ENCODE results near the gene RRP12. TPM values are rescaled to one million over a fixed set of nuclear protein-coding genes. Genes with fewer than 3 reads are reported as not detected.

RRP12 gene
- total RNA-seq, 2 donors from 2014 or later = 11.5 to 30.4 TPM

DNA sequence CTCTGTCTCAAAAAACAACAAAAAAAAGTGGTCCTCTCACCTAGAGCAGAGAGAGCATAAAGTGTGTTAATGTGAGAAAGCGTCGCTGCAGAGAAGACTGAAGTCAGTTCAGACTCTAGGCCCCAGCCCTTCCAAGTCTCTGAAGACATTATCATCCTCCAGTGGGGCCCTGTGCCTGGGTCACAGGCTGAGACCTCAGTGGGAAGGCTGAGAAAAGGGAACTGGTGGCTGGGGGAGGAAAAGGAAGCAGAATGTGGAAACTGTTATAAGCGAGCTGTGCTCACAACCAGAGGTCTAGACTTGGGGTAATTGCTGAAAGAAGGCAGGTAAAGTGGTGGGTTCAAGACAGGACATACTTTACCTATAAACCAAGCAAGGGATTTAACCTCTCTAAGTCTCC is 4.9 kb upstream of the RRP12 start:
- H3K36me3 ChIP-seq = no peaks in the 10 kb centered on the region
- intact Hi-C loops (cut with DNase I) = no loop called here
- H3K27ac ChIP-seq = no peak overlapping the region
- H3K9ac ChIP-seq (ENCODE audit: low read depth in 2 of 2, low read length in 2 of 2) = no peak overlapping the region
- no peaks in the 10 kb centered on the region for H3K27me3 ChIP-seq
- DNase-seq = no peak
- no peaks in the 10 kb centered on the region for H3K9me3 ChIP-seq
- TF ChIP-seq, protein P1, sequence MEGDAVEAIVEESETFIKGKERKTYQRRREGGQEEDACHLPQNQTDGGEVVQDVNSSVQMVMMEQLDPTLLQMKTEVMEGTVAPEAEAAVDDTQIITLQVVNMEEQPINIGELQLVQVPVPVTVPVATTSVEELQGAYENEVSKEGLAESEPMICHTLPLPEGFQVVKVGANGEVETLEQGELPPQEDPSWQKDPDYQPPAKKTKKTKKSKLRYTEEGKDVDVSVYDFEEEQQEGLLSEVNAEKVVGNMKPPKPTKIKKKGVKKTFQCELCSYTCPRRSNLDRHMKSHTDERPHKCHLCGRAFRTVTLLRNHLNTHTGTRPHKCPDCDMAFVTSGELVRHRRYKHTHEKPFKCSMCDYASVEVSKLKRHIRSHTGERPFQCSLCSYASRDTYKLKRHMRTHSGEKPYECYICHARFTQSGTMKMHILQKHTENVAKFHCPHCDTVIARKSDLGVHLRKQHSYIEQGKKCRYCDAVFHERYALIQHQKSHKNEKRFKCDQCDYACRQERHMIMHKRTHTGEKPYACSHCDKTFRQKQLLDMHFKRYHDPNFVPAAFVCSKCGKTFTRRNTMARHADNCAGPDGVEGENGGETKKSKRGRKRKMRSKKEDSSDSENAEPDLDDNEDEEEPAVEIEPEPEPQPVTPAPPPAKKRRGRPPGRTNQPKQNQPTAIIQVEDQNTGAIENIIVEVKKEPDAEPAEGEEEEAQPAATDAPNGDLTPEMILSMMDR (IDR thresholded peaks at IDR 0.05) = no peak
- no peaks in the 10 kb centered on the region for H3K4me1 ChIP-seq
- no peak overlapping the region for H3K4me3 ChIP-seq

DNA sequence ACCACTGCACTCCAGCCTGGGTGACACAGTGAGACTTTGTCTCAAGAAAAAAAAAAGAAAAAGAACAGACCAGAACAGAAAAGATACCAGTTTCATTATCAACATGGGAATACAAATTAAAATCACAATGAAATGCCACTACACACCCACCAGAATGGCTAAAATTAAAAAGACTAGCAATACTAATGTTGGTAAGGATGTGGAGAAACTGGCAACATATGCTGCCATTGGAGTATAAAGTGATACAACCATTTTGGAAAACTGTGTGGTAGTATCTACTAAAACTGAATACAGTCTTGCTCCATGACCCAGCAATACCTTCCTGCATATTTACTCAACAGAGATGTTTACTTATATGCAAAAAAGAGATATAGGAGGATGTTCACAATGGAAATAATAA is 2.9 kb upstream of the RRP12 start:
- Histone ChIP-seq H3K27ac (no peak overlapping the region), H3K4me1 (peaks cover 6% of the 10 kb centered on the region), H3K36me3 (no peaks in the 10 kb centered on the region), H3K4me3 (no peak overlapping the region), H3K9me3 (no peaks in the 10 kb centered on the region), H3K9ac (ENCODE audit: low read depth in 2 of 2, low read length in 2 of 2) (no peak overlapping the region), H3K27me3 (no peaks in the 10 kb centered on the region)
- intact Hi-C loops (cut with DNase I) = no loop called here
- TF ChIP-seq, protein P1 (IDR thresholded peaks at IDR 0.05) = no peak
- no peak for DNase-seq

GRCh38 chr10:97401455-97401919 is 347 bp upstream of the RRP12 start:
- H3K27me3 ChIP-seq = no peaks in the 10 kb centered on the region
- peaks cover 6% of the 10 kb centered on the region for H3K4me1 ChIP-seq
- no peaks in the 10 kb centered on the region for H3K9me3 ChIP-seq
- H3K4me3 ChIP-seq = no peak overlapping the region
- H3K9ac ChIP-seq (ENCODE audit: low read depth in 2 of 2, low read length in 2 of 2) = peak overlapping the region in 1 of 2 donors; percentile 96
- peak overlapping the region; percentile 41 for H3K27ac ChIP-seq
- TF ChIP-seq, protein P1 (IDR thresholded peaks at IDR 0.05) = no peak
- intact Hi-C loops (cut with DNase I) = no loop called here
- no peak for DNase-seq
- H3K36me3 ChIP-seq = no peaks in the 10 kb centered on the region

DNA sequence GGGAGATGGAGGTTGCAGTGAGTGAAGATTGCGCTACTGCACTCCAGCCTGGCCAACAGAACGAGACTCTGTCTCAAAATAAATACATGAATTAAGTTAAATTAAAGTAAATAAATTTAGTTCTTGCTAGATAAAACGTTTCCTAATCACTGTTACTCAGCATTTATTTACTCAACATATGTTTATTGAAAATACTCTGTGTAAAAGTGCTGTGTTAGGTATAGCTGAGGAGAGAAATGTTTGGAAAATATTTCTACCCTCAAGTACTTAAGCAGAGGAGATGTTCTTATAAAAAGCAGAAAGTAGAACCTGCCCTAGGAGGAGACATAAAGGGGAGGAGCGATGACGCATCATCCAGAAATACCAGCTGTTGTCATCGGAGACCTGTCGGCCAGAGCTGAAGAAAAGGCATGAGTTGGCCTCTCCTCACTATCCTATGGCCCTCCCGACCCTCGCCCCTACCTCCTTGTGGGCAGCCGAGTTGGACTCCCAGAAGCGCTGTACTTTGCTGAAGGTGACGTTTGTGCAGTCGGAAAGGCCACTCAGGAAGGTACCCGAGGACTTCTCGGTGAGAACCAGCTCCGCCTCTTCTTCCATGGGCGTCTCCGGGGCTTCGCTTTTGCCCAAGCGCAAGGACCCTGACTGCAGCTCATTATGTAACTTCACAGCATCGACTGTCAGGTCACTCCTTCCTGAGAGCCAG is 1.1 kb downstream of the RRP12 start:
- TF ChIP-seq, protein P1 (IDR thresholded peaks at IDR 0.05) = no peak
- Histone ChIP-seq H3K9me3 (no peaks in the 10 kb centered on the region), H3K27me3 (no peaks in the 10 kb centered on the region), H3K27ac (peak overlapping the region; percentile 41), H3K9ac (ENCODE audit: low read depth in 2 of 2, low read length in 2 of 2) (peak overlapping the region; percentile 79 to 96), H3K36me3 (no peaks in the 10 kb centered on the region), H3K4me3 (peak overlapping the region; percentile 84), H3K4me1 (peaks cover 6% of the 10 kb centered on the region)
- intact Hi-C loops (cut with DNase I) = no loop called here
- peak; percentile 71 for DNase-seq

DNA sequence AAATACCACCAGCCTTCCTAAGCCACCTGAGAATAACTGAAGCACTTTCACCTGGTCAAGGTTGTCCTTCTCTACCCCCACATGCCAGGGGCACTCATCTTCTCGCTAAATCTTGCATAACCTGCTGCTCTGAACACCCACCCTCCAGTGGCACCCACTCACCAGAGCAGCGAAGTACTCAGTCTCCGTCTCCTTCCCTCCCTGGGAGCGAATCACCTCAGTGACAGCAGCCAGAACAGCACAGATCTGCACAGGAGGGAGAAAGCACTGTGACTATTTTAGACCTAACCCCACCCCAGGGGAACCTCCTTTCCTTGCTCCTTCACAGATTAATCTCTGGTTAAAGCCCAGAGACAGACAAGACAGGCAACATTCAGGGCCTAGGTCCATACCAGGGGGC is 5.1 kb downstream of the RRP12 start:
- Histone ChIP-seq H3K4me3 (no peak overlapping the region), H3K27me3 (no peaks in the 10 kb centered on the region), H3K9me3 (no peaks in the 10 kb centered on the region), H3K9ac (ENCODE audit: low read depth in 2 of 2, low read length in 2 of 2) (no peak overlapping the region), H3K27ac (no peak overlapping the region), H3K36me3 (peaks cover 5% of the 10 kb centered on the region), H3K4me1 (peaks cover 6% of the 10 kb centered on the region)
- intact Hi-C loops (cut with DNase I) = no loop called here
- TF ChIP-seq, protein P1 (IDR thresholded peaks at IDR 0.05) = no peak
- no peak for DNase-seq

Measured in colonic mucosa (tissue), 4 donors.